Measurements from ENCODE around the gene ZSWIM8. TPM values are rescaled to one million over a fixed set of nuclear protein-coding genes. Genes with fewer than 3 reads are reported as not detected.
"Not testable (repeated sequence)": the region's sequence is repeated elsewhere in the genome, so short reads cannot be mapped to it uniquely, and the experiment has no call there.

ZSWIM8 gene
- total RNA-seq, 1 donor from 2014 or later, result 125 TPM

DNA sequence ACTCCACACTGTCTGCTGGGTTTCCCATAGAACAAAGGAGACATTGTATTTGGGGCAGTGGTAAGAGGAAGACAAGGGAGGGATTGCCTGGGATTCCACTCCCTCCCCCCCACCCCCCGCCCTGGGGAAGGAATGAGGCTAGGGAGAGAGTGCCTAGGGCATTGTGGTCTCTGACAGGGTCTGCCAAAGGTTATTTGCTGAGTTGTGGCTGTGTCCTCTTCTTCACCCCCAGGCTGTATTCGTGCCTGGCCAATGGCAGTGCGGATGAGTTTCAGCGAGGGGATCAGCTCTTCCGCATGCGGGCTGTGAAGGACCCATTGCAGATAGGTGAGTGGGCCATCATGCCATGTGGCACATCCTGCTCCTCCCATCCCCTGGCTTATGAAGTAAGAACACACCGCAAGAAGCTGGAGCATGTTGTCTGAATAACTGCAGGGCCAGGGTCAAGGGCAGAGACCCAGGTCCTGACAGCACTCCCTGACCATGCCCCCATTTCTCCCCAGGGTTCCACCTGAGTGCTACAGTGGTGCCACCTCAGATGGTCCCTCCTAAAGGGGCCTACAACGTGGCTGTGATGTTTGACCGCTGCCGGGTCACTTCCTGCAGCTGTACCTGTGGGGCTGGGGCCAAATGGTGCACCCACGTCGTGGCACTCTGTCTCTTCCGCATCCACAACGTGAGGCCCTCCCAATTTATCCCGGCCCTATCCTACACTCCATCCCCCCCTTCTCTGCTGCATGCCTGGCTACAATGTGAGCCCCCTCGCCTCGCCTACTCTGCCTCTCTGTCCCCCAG lies 3.7 kb downstream of the ZSWIM8 start:
- intact Hi-C loops (cut with DNase I), result no loop called here
- H3K4me1 ChIP-seq, result peaks cover 30% of the 10 kb centered on the region
- H3K36me3 ChIP-seq, result peaks cover 56% of the 10 kb centered on the region
- TF ChIP-seq CTCF (IDR thresholded peaks at IDR 0.05), result no peak
- ATAC-seq (no peak), DNase-seq (no peak)
- H3K27ac ChIP-seq, result no peak overlapping the region
- H3K27me3 ChIP-seq (ENCODE audit: low read depth), result no peaks in the 10 kb centered on the region
- H3K9me3 ChIP-seq, result no peaks in the 10 kb centered on the region
- no peak overlapping the region for H3K4me3 ChIP-seq

DNA sequence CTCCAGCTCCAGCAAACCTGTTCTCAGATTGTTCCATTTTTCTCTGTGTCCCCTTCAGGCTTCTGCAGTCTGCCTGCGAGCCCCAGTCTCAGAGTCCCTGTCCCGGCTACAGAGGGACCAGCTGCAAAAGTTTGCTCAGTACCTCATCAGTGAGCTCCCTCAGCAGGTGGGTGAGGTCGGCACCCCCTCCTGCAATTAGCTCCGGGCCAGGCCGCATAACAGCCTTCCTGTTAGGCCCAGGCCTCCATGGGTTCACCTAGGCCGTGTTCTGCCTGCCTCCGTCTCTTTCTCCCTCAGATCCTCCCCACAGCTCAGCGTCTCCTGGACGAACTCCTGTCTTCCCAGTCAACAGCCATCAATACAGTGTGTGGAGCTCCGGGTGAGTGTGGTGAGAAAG lies 4.3 kb downstream of the ZSWIM8 start:
- DNase-seq, result no peak
- Histone ChIP-seq H3K4me3 (no peak overlapping the region), H3K4me1 (peaks cover 27% of the 10 kb centered on the region), H3K27me3 (ENCODE audit: low read depth) (no peaks in the 10 kb centered on the region), H3K9me3 (no peaks in the 10 kb centered on the region), H3K36me3 (peaks cover 62% of the 10 kb centered on the region), H3K27ac (no peak overlapping the region)
- ATAC-seq, result no peak
- intact Hi-C loops (cut with DNase I), result no loop called here
- no peak for TF ChIP-seq CTCF (IDR thresholded peaks at IDR 0.05)

DNA sequence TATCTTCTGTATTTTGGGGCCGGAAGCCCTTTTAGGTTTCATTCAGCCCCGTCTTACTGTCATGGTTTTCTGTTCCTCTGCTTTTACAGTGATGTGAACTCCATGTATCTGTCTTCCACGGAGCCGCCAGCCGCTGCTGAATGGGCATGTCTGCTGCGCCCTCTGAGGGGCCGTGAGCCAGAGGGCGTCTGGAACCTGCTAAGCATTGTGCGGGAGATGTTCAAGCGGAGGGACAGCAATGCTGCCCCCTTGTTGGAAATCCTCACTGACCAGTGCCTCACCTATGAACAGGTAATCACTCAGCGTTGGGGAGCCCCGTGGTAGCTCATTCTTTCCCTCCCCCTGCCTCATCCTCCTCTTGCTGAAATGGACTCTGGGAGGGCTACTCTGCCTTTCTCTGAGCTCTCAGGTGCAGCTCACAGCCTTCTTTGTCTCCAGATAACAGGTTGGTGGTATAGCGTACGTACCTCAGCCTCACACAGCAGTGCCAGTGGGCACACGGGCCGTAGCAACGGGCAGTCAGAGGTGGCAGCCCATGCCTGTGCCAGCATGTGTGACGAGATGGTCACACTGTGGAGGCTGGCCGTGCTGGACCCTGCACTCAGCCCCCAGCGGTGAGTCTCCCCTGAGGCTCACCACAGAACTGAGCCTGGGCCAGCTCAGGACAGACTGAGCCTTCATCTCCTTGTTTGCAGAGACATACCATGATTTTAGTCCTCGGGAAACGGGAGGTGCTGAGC lies 5.7 kb downstream of the ZSWIM8 start:
- Histone ChIP-seq H3K4me3 (no peak overlapping the region), H3K27ac (no peak overlapping the region), H3K4me1 (peaks cover 24% of the 10 kb centered on the region), H3K36me3 (peaks cover 76% of the 10 kb centered on the region), H3K27me3 (ENCODE audit: low read depth) (no peaks in the 10 kb centered on the region), H3K9me3 (no peaks in the 10 kb centered on the region)
- intact Hi-C loops (cut with DNase I), result no loop called here
- no peak for TF ChIP-seq CTCF (IDR thresholded peaks at IDR 0.05)
- DNase-seq (no peak), ATAC-seq (no peak)

- TF ChIP-seq CTCF (IDR thresholded peaks at IDR 0.05), result no peak
- ATAC-seq (peak in 1 of 2 donors; percentile 11), DNase-seq (no peak)
- no peaks in the 10 kb centered on the region for H3K9me3 ChIP-seq
- peaks cover 85% of the 10 kb centered on the region for H3K36me3 ChIP-seq
- intact Hi-C loops (cut with DNase I), result no loop called here
- H3K4me3 ChIP-seq, result no peak overlapping the region
- H3K27ac ChIP-seq, result no peak overlapping the region
- H3K4me1 ChIP-seq, result peaks cover 16% of the 10 kb centered on the region
- no peaks in the 10 kb centered on the region for H3K27me3 ChIP-seq (ENCODE audit: low read depth)
These were observed 6.5 kb downstream of the ZSWIM8 start for GRCh38 chr10:73791871-73792400.

GRCh38 chr10:73793456-73793855 lies 8.1 kb downstream of the ZSWIM8 start:
- no peaks in the 10 kb centered on the region for H3K27me3 ChIP-seq (ENCODE audit: low read depth)
- no peak overlapping the region for H3K27ac ChIP-seq
- ATAC-seq, result no peak
- peaks cover 100% of the 10 kb centered on the region for H3K36me3 ChIP-seq
- no peak for DNase-seq
- peaks cover under 1% of the 10 kb centered on the region for H3K4me1 ChIP-seq
- no peak overlapping the region for H3K4me3 ChIP-seq
- TF ChIP-seq CTCF (IDR thresholded peaks at IDR 0.05), result no peak
- intact Hi-C loops (cut with DNase I), result no loop called here
- H3K9me3 ChIP-seq, result no peaks in the 10 kb centered on the region

DNA sequence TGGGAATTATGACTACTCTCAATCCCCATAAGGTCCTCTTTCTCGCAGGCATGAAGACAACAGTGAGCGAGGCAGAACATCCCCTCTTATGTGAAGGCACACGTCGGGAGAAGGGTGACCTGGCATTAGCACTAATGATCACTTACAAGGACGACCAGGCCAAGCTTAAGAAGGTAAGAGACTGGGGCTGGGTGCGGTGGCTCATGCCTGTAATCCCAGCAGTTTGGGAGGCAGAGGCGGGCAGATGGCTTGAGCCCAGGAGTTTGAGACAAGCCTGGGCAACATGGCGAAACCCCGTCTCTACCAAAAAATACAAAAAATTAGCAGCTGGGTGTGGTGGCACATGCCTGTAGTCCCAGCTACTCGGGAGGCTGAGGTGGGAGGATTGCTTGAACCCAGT lies 10.1 kb downstream of the ZSWIM8 start:
- H3K4me1 ChIP-seq; DNase-seq; ATAC-seq; intact Hi-C loops (cut with DNase I); H3K4me3 ChIP-seq; H3K27ac ChIP-seq; H3K9me3 ChIP-seq; H3K27me3 ChIP-seq (ENCODE audit: low read depth): not testable (repeated sequence)
- peaks cover 100% of the 10 kb centered on the region for H3K36me3 ChIP-seq

DNA sequence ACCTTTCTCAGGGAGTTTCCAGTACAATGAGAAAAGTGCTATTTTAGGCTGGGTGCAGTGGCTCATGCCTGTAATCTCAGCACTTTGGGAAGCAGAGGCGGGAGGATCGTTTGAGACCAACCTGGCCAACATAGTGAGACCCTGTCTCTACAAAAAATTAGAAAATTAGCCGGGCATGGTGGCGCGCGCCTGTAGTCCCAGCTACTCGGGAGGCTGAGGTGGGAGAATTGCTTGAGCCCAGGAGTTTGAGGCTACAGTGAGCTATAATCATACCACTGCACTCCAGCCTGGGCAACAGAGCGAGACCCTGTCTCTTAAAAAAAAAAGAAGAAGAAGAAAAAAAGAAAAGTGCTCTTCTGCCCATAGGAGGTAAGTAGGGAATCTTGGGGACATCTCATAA lies 10.6 kb downstream of the ZSWIM8 start:
- ATAC-seq, DNase-seq: not testable (repeated sequence)
- H3K36me3 ChIP-seq, result peaks cover 98% of the 10 kb centered on the region

More for the DNA sequence above, 10.6 kb downstream of the ZSWIM8 start:
- intact Hi-C loops (cut with DNase I); H3K27ac ChIP-seq; H3K4me1 ChIP-seq; H3K9me3 ChIP-seq; H3K27me3 ChIP-seq (ENCODE audit: low read depth); H3K4me3 ChIP-seq: not testable (repeated sequence)

All from lower lobe of right lung (tissue), 2 donors.